Right lobe of liver (tissue), 4 donors: Measurements from ENCODE around the gene UROC1.

Experiments
- CTCF ChIP-seq, 4 donors: fragments of 200-600 bp in 3 of 4; fragments of 450-650 bp in 1 of 4; IDR thresholded peaks; one replicate each; pipeline versions ENCODE4 v1.5.1 to v1.8.0; 2016 to 2022; ENCODE audit warnings: antibody characterized with exemption in 4 of 4, mild to moderate bottlenecking in 2 of 4
- POLR2A ChIP-seq: fragments of 450-650 bp; IDR thresholded peaks from one replicate; pipeline ENCODE4 v1.6.1; 2017; ENCODE audit warnings: antibody characterized with exemption, mild to moderate bottlenecking
- donor health status: DM: no; HTN: no; CAD: no.
- donor health status: DM: no; HTN: no; CAD: no.
- donor health status: DM: no; HTN: yes; CAD: no.

- TF ChIP-seq CTCF (IDR thresholded peaks at IDR 0.05) (no peak), POLR2A (no peak)
Observed at GRCh38 chr3:126501054-126501453, 16.5 kb downstream of the UROC1 start.
